Activated CD4-positive, CD25-positive, alpha-beta regulatory T cell treated with anti-CD3 and anti-CD28 coated beads, Interleukin-2, amount 50 U/mL, for 72 hours (primary cell): Measurements from ENCODE around the gene ERMAP.

ENCODE experiments used
- DNase-seq: peaks from one replicate; pipeline ENCODE4 v3.0.0; 2021

Gene ERMAP, protein sequence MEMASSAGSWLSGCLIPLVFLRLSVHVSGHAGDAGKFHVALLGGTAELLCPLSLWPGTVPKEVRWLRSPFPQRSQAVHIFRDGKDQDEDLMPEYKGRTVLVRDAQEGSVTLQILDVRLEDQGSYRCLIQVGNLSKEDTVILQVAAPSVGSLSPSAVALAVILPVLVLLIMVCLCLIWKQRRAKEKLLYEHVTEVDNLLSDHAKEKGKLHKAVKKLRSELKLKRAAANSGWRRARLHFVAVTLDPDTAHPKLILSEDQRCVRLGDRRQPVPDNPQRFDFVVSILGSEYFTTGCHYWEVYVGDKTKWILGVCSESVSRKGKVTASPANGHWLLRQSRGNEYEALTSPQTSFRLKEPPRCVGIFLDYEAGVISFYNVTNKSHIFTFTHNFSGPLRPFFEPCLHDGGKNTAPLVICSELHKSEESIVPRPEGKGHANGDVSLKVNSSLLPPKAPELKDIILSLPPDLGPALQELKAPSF

DNA sequence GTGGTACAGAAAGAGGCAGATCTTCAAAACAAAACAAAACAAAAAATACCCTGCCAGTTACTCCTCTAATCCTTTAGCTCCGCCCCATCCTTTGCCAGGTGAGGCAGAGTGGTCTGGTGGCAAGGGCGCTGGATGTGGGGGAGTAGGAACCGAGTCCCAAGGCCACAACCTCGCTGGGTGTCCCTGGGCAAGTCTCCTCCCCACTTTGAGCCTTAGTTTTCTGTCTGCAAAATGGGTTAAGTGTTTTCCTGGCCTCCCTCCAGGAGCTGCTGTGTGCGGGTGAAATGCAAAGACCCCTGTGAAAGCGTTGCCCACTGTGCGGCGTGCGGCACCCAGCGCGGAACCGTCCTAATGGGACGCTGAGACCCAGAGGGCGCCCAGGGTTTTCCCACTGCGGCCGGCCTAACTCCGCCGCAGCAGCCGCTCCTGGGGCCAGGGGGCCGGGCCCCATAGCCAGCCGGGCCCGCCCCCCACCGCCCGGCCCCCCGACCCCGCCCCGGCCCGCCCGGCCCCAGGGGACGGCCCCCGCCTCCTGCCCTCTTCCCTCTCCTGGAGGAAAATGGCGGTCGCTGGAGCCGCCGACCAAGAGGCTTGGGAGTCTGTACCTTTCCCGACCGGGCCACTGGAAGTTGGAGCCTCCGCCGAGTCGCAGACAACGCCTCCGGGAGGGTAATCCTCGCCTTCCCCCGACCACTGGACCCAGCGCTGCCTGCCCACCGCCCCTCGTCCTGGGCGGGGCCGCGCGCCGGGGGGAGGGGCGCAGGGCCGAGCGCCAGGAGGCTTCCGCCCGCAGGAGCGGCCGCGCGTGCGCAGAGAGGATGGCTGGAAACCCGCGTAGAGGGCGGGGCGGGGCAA lies at the start of gene ERMAP, which contains the start of gene SVBP:
TSS of gene ERMAP (plus strand) at position 538 of the 855 bp plus-strand sequence. CDS start 13,327 bp downstream, outside the sequence.
TSS of gene SVBP (minus strand) at position 813 of the 855 bp plus-strand sequence. CDS start 853 bp downstream, outside the sequence.
- DNase-seq, result peak; percentile 96

DNA sequence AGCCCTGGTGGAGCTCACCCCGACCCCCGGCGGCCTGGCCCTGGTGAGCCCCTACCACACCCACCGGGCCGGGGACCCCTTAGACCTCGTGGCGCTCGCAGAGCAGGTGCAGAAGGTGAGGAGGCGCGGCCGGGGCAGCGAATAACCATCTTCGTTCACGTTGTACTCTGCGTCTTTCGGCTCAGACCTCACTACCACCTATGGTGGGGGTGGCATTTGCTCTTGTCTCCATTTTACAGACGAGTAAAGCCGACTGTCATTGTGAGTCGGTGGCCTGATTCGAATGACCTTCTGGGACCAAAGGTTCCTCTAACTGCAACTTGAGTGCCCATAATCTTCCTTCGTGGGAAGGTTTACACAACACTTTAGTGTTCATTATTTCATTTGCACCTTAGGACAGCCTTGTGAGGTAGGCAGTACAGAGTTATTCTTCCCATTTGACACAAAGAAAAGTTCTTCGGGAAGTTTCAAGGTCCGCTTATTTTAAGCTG lies 49.4 kb upstream of the ERMAP start:
- DNase-seq, result no peak

DNA sequence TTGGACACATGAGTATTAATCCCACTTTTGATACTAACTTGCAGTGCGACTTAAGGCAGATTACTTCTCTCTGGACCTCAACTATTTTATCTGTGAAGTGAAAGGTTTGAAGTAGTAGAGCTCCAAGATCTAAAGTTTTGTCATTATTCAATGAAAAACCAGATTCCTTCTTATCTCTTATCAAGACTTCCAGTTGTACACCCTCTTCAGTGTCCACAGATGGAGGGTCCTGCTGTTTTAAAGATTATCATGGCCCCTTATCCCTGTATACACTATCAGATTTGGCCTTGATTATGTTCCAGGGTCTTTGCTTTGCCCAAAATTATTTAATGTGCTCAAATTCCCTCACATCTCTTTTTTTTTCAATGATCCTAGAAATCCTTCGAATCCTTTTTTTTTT lies 48.8 kb upstream of the ERMAP start:
- DNase-seq, result no peak

DNA sequence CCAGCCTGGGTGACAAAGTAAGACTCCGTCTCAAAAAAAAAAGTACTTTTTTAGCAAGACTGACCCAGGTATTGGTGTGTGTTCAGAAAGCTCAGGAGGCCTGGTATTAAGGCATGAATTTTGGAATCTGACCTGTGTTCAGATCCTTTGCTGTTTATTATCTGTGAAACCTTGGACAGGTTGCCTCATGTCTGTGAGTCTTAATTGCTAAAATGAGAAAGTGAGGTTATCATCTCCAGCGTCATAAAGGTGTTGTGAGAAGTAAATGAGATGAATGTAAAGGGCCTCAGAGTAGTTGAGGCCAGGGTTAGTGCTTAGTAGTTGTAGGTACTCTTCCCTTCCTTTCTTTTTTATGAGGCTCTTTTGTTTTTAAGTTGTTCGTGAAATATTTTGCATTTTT lies 47.1 kb upstream of the ERMAP start:
- DNase-seq, result no peak

DNA sequence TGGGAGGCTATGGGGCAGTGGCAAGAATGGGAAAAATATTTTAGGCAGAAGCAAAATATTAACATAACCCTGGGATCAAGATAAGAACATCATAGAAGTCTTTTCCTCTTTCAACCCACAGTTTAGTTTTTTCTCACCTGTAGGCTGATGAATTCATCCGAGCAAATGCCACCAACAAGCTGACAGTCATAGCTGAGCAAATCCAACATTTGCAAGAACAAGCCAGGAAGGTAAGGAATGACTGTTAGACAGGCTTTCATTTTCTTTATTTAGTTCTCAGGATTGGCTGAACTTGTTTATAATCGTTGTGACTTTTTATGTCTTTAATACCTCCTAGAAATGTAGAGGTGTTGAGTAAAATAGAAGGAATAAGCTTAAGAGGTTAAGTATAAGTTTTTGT lies 43.5 kb upstream of the ERMAP start:
- no peak for DNase-seq

DNA sequence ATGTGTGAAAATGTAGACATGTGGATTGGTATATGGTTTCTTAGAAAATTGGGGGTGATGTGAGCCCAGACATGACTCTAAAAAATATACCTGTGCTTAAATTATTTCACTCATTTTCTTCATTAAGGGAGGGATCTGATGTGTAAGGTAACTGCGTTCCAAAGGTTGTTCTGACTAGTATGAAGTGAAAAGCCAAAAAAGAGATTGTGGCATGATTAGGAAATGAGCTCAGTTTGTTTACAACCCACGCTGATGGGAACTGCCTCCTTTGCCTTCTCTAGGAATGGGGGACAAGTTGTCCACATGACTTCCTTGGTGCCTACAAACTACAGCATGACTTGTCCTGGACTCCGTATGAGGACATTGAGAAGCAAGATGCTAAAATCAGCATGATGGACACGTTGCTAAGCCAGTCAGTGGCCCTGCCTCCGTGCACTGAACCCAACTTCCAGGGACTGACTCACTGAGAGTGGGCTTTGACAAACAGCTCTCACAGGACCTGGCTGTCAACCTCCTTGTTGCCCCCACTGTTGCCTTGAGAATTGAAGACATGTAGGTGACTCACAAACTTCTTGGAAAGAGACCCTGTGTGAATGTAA lies 41.9 kb upstream of the ERMAP start:
- DNase-seq, result no peak

DNA sequence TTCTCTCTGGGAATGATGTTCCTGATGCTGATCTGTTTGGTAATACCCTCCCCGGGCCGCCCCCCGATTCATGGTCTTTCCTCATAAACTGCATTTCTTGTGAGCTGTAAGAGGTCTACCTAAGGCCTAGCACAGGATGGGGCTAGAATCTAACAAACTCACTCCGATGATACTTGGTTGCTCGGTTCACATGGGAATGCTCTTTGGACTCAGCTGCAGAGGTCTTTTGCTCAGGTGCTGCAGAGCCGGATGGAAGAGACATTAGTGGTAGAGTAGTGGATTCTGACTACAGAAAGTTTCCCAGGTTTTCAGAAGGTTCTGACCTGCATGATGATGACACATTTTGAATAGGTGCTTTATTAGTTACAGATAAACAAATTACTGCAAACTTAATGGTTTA lies 40.4 kb upstream of the ERMAP start:
- no peak for DNase-seq

DNA sequence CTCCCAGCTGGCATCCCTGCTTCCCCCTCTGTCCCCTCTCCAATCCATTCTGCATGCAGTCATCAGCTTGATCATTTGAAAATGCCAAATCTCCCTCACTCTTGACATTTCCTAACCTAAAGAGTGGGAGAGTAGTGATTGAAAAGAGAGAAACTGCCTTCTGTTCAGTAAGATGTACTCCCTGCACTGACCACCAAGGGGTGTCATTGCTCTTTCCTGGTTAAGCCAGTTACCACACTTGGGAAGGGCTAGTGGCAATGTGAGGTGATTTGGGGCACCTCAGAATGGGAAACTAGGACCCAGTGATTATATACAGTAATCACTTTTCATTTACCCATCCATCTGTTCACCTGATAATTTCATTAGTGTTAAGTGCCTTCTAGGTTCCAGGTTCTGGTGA lies 39.1 kb upstream of the ERMAP start:
- no peak for DNase-seq

DNA sequence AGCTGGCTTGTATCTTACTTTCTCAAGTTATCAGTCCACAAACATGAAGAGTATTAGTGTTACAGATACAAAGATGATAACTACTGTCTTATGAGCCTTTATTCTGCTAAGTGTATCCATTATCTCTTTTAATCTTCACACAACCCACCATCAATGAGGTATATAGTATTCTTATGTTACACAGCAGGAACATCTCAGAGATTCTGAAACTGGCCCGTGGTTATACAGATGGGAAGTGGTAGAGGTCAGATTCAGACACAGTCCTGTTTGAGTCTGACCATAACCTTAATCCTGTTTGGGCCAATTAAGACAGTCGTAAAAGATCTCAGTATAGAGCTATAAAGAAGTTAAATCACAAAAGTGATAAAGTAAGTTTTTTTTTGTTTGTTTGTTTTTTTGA lies 37.2 kb upstream of the ERMAP start:
- no peak for DNase-seq

DNA sequence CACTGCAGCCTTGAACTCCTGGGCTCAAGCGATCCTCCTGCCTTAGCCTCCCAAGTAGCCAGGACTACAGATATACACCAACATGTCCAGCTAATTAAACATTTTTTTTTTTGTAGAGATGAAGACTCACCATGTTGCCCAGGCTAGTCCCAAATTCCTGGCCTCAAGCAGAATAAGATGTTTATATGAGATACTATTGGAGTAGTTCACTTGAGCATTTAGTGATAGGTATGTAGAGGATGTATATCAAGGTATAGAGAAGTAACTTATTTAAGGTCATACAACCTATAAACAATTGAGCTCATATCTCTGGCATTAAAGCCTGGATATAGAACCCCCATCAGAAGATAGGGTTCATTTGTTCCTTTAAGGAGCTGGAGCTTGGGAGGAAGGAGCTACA lies 36.7 kb upstream of the ERMAP start:
- no peak for DNase-seq

DNA sequence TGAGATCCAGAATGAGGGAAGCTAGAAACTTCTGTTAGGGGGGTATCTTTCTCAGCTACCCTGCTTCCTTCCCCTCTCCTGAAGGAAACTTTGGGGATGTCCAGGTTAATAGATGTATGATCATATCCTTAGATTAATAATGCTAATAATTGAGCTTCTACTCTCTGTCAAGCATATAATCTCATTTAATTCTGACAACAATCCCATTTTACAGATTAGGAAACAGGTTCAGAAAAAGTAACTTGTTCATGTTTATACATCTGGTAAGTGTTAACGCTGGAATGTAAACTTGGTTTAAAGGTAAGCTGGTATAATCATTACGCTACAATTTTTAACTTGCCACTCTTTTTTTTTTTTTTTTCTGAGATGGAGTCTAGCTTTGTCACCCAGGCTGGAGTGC lies 33.8 kb upstream of the ERMAP start:
- DNase-seq, result no peak

DNA sequence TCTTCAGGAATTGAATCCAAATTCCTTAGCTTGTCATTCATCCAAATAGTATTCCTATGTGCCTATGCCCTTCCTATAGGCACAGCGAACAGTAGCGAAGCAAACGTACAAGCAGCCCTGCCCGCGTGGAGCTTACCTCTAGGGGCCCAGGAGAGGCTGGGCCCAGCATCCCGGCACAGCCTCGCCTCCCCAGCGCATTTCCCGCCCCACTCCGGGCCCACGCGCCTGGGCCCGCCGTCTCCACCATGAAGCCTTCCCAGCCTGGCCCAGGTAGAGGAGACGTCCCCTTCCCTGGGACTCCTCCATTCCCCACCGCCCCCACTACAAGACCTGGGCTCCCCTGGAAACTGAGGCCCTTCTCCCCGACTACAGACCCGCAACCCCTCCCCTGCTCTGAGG lies 32.4 kb upstream of the ERMAP start:
- DNase-seq, result no peak

DNA sequence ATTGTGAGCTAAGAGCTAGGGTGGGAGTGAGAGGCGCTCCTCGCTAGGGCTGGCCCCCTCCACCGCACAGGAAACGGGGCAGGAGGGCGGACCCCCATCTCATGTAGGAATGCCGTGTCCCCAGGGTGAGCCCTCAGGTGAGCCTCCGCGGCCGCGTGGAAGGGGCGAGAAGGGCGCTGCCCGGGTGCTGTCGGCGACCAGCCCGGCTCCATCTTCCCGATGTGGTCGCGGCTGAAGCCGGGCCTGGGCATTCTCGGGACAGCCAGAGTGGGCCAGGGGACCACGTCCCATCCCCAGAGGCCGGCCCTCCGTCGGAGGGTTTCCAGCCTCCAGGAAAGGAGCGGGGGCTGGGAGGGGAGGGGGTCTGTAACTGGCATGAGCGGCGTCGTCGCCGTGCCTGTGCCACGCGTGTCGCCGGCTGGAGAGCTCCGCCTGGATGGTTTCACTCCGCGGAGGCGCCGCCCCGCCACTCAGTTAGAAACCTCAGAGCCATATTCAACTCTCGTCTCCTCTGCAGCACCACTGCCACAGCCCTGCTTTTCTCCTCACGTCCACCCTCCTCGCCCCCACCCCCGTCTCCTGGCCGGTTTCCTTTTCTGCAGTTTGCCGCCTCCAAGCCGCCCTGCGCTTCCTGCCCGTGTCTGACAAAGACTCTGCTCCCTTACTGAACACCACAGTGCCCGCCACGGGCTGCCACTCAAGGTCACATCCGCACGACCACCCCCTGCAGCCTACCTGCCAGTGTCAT lies 31.8 kb upstream of the ERMAP start, which contains the start of gene TMEM269:
TSS of gene TMEM269 (plus strand) at position 46 of the 748 bp plus-strand sequence. CDS start 4,903 bp downstream, outside the sequence.
- DNase-seq, result peak; percentile 40

DNA sequence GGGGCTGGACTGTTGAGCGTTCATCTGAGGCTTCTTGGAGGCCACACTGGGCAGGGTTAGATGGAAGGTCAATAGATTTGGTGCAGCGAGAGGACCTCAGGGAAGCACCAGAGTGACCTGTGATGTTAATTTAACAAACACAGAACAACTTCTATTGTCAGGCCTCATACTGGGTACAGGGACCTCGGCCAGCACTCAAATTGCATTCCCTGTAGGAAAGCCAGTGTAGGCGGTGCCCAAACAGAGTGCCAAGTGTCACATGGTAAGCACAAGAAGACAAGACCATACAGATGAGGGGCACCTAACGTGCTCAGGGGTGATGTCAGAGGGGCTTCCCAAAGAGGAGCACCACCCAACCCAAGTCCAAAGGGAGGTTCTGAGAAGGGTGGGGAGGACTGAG lies 30.8 kb upstream of the ERMAP start:
- no peak for DNase-seq

DNA sequence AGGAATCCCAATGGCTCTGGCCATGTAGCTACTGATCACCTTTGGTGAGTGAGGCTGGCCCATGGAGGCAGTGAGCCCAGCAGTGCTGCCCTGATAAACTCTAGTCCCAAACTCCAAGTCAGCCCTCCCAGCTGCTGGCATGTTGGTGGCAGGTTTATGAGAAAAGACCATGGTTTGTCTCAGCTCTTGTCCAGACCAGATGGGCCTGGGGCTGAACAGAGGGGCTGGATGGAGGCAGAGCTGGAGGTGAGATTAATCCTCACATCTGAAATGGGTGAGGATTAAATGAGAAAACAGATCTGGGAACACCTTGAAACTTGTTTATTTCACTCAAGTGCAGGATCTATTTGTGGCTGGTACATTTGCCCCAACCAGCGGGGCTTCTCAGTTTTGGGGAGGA lies 28.9 kb upstream of the ERMAP start:
- no peak for DNase-seq

DNA sequence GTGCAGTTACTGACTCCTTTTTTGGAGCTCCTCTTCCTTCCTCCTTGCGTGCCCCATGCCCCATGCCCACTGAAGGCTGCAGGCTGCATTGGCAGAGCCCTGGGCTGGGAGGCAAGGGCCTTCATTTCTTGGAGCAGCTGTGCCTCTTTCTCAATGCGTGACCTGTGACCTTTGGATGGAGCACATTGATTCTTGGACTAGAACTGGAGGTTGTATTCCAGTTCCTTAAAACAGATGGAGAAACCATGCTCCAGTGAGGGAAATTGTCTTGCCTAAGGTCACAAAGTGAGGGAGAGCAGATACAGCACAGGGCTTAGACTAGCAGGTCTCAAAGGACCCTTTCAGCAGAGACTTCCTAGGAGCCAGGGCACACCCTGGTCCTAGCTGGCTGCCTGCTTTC lies 23.1 kb upstream of the ERMAP start:
- DNase-seq, result no peak

DNA sequence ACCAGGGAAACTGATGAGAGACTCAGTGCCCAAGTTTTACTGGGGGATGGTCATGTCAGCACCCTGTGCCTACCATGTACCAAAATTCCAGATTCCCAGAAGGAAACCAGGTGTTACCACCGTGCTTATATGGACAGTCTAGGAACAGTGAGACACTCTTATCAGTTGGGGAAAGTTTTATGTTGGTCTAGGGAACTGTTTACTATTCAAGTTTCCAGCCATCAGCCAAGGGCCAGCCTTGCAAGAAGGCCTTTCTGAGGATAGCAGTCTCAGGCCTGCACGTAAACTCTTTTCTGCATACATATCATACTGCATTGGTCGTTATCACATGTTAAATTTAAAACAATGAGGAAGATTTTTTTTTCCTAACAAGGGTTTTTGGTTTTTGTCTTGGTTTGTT lies 19.5 kb upstream of the ERMAP start:
- DNase-seq, result no peak

DNA sequence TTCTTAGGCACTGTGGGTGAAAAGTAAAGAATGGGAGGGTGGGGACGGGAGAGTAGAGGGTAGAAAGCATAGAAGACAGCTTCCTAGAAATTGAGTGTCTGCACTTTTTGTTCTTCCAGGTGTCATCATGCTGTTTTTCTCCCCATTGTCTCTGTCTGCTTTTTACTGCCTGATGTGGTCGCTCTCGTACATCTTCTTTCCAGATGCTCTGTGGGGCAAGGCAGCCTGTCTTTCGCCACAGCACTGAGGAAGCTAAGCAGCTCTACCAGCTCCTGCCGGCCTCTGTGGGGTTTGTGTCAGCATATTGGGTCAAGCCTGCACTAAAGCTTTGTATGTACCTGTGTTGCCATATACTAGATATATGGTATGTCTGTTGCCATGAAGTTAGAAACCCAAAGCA lies 18.9 kb upstream of the ERMAP start:
- DNase-seq, result no peak

DNA sequence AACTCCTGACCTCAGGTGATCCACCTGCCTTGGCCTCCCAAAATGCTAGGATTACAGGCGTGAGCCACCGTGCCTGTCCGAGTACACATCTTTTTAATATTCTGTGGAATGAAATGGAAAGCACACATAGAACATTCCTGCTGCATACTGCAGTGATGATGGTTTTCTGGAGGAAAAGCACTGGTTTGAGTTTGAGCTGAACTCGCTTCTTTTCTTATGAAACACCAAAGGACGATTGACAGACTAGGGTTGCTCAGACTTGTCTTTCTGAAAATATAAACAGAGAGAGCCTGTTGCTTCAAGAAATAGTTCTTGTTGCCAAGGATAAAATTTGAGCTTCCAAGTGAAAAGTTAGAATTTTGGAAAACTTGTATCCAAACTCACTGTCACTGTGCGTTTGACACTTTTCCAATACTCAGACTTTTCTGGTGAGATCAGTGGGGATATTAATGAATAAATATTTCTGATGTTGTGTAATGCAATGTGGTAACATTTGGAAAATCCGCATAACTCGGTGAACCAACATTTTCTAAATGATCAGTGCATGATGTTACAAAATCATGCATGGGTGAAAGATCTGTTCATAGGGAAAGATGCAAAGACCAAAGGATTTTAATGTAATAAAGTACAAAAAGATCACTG lies 15.0 kb upstream of the ERMAP start:
- DNase-seq, result no peak

DNA sequence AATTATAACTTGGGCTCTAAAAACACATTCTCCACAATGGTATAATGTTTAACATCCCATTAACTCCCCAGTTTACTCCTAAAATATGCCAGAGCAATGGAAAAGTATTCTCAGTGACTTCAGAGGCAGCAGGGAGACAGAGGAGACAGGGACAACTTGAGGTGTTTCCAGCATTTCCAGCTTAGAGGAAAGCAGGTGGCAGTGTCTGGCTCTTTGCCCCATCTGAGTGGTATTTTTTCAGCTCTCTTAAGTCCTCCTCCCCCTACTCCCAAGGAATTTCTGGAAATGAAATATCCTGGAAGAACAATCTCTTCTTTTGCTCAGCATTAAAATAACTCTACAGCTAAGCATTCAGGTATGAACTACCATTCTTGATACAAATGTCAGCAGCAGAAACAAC lies 10.8 kb upstream of the ERMAP start:
- no peak for DNase-seq

DNA sequence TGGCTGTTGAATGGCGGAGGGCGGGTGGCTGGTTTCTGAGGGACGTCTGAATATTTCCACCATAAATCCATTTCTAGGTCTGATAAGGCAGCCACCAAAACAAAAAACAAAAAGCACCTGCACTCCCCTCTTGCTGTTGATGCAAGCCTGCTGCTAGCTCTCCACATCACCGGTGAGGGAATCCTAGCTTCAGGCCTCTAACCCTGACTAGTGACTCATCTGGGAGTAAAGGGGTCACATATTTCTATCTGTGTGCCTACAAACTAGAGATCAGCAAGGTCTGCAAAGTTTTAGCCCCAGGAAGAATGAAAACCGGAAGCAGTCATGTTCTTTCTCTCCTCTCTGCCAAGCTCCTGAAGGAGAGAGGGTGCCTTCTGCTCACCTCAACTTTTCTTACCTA lies 10.3 kb upstream of the ERMAP start:
- no peak for DNase-seq
